ENCODE data around the gene MEIOB.
A peak's percentile ranks its signal among the peaks of the same experiment; 100 is the strongest.

The MEIOB gene

DNA sequence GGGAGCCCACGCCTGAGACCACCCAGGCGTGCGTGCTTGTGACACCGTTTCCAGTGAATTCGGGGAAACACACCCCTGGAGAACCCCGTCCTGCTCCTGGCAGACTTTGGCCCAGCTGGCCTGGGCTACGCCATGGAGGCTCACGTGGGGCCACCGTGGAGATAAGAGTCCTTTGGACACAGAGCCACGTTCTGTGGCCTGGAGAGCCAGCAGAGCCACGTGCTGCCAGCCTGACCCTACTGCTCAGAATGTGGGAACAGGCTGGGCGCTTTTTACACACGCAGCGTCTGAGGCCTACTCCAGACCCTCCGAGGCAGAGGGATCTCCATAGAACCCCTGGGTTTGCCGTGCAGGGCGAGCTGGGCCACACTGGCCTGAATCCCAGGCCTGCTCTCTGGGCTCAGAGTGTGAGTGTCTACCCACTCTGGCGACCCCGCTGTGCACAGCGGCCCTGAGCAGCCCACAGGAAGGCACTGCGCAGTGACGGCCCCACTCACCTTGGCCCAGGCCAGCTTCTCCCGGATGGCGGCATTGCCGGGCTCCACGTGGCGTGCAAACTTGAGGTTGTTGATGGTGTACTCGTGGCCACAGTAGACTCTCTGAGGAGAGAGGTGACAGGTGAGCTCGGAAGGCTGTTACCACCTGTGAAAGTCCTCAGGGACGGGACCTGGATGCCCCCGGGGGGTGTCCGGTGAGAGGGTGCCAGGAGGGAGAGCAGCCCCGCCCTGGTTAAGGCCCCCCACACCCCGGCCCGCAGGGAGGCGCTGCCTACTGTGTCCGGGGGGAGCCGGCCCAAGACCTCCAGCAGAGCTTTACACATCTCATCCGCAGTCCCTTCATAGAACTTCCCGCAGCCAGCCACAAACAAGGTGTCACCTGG, 55.3 kb downstream of the MEIOB start:
- DNase-seq (ENCODE audit: extremely low read depth, low read depth), result no peak
- TF ChIP-seq, protein P1, sequence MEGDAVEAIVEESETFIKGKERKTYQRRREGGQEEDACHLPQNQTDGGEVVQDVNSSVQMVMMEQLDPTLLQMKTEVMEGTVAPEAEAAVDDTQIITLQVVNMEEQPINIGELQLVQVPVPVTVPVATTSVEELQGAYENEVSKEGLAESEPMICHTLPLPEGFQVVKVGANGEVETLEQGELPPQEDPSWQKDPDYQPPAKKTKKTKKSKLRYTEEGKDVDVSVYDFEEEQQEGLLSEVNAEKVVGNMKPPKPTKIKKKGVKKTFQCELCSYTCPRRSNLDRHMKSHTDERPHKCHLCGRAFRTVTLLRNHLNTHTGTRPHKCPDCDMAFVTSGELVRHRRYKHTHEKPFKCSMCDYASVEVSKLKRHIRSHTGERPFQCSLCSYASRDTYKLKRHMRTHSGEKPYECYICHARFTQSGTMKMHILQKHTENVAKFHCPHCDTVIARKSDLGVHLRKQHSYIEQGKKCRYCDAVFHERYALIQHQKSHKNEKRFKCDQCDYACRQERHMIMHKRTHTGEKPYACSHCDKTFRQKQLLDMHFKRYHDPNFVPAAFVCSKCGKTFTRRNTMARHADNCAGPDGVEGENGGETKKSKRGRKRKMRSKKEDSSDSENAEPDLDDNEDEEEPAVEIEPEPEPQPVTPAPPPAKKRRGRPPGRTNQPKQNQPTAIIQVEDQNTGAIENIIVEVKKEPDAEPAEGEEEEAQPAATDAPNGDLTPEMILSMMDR (IDR thresholded peaks at IDR 0.05; ENCODE audit: low read depth, low read length), result no peak

DNA sequence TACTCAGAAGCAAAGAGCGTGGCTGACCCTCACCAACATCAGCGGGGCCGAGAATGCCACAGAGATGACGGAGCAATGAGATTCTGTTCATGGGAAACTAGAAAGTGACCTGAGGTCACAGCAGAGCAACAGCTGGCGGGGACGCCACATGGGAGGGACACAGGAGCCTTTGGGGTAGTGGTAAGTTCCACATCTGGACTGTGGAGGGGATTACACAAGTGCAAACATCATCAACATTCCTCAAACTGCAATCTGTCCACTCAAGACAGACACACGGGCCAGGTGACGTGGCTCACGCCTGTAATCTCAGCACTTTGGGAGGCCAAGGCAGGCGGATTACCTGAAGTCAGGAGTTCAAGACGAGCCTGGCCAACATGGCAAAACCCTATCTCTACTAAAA, 56.5 kb downstream of the MEIOB start:
- no peak for DNase-seq (ENCODE audit: extremely low read depth, low read depth)
- TF ChIP-seq, protein P1 (IDR thresholded peaks at IDR 0.05; ENCODE audit: low read depth, low read length), result no peak

DNA sequence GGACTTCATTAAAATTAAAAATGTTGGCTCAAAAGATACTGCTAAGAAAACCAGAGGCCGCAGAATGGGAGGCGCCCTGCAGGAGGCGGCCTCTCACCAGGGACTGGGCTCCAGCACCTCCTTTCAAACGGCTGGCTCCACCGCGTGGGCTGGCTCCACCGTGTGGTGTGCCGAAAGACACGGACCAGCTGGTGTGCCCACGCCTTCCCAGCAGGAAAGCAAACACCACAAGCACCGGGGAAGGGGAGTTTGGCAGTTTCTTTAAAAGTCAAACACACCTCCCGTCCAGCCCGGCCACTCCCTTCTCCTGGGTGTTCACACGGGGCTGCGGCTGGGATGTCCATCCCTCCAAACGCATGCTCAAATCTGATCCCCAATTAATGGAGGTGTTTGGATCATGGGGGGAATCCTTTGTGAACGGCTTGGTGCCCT, 59.2 kb downstream of the MEIOB start:
- TF ChIP-seq, protein P1 (IDR thresholded peaks at IDR 0.05; ENCODE audit: low read depth, low read length), result peak; percentile 55
- DNase-seq (ENCODE audit: extremely low read depth, low read depth), result peak; percentile 27

DNA sequence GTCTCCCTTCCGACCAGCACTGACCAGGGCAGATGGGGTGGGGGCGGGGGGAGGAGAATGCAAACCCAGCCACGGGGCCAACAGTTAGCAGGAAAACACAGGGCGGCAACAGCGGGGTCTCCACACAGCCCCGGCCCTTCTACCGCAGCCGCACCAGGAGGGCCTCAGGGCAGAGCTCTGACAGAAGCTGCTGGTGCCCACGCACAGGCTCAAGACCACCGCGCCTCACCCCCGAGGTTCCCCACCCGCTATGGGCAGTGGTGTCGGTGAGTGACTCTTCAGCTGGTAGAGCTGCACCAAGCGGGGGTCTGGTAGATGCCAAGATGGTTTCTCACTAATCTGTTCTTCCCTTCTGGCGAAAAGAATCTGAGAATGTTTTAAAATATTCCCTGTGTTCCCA, 61.4 kb downstream of the MEIOB start:
- TF ChIP-seq, protein P1 (IDR thresholded peaks at IDR 0.05; ENCODE audit: low read depth, low read length), result no peak

DNA sequence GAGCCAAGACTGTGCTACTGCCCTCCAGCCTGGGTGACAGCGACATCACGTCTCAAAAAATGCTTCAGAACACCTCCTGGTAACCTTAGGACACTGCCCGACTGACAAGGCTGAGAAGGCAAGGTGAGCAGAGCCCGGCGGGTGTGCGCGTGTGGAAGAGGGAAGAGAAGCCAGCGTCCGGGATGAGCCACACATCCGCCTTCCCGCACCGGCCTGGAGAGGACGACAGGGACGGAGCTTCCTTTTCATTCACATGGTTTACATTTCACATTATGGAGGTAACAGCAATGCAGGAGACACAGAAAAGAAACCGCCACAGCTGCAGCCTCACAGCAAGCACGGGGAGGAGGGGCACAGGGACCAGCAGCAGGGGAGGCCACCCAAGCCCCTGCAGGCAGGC, 61.9 kb downstream of the MEIOB start:
- TF ChIP-seq, protein P1 (IDR thresholded peaks at IDR 0.05; ENCODE audit: low read depth, low read length), result no peak
- no peak for DNase-seq (ENCODE audit: extremely low read depth, low read depth)

More for the DNA sequence above, 61.4 kb downstream of the MEIOB start:
- DNase-seq (ENCODE audit: extremely low read depth, low read depth), result no peak

DNA sequence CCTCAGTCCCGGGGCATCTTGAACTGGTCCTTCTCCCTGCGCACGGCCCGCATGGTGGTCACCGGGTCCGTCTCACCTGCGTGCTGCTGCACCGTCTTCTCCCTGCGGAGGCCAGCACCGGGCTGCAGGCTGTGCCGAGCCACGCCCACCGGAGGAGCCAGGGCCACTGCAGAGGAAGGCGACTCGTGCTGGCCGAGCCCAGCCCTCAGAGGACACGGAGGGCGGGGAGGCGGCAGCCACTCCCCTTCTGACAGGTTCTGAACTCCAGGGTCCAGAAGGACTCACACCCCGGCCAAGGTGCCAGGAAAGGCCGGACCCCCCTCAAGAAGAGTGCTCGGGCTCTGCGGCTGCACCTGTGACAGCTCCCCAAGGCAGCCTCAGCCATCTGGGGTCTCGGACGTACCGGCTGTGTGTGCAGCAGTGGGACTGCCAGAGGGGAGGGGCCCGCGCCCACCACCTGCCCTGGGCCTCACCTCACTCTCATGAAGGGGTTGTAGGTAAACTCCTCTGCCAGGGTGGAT, 62.6 kb downstream of the MEIOB start:
- TF ChIP-seq, protein P1 (IDR thresholded peaks at IDR 0.05; ENCODE audit: low read depth, low read length), result no peak
- DNase-seq (ENCODE audit: extremely low read depth, low read depth), result no peak

DNA sequence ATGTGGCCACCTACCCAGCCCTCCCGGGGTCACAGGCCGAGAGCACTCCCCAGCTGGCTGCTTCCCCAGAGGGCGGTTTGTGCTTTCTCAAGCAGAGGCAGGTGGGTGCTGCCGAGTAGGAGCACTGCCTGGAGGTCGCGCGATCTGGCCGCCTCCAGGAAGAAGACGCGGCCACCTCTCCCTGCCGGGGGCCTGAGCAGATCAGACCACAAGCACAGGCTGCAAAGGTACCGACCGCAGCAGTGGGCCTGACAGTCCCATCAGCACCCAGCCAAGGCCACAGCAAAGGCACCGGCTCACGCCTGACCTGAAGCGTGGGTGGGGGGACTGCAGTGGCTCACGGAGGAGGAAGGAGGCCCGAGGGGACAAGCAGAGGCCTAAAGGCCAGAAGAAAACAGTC, 63.3 kb downstream of the MEIOB start:
- TF ChIP-seq, protein P1 (IDR thresholded peaks at IDR 0.05; ENCODE audit: low read depth, low read length), result no peak
- no peak for DNase-seq (ENCODE audit: extremely low read depth, low read depth)
